Measurements from ENCODE around the gene FKTN.
"Not testable (repeated sequence)": the region's sequence is repeated elsewhere in the genome, so short reads cannot be mapped to it uniquely, and the experiment has no call there.

The FKTN gene

DNA sequence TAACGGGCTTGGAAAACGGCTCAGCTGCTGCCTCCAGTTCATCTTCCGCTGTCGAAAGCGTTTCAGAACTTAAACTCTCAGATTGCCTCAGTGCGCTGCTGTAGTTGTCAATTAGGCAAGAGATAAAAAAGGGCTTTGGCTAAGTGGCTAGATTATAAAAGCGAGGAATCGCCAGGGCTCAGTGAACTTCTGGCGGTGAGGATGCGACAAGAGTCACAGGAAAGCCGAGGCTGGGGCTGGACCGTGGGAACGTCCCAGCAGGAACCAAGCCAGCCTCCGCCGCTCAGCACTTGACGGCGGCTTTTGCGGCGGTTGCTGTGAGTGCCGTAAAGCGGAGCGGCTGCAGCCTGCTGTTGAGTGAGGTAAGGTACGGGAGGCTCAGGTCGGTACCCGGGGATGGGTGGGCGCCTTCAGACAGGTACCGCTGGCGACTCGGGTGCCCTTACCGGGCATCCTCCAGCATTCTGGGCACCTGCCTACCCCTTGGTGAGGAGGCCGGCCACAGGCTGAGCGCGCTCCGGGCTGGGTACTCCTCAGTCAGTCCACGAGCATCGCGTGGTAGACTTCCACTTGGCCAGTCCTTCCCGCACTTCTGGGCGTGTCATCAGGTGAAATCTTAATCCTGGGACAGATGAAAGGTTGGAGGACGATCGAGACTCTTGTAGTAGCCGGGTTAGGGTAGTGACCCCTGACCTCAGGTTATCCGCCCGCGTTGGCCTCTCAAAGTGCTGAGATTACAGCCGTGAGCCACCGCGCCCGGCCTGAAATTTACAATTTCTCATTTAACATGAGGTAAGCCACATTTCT is at the start of gene FKTN:
TSS of gene FKTN (plus strand) at position 328 of the 807 bp plus-strand sequence. CDS start 16,902 bp downstream, outside the sequence.
- DNase-seq, result peak; percentile 83

DNA sequence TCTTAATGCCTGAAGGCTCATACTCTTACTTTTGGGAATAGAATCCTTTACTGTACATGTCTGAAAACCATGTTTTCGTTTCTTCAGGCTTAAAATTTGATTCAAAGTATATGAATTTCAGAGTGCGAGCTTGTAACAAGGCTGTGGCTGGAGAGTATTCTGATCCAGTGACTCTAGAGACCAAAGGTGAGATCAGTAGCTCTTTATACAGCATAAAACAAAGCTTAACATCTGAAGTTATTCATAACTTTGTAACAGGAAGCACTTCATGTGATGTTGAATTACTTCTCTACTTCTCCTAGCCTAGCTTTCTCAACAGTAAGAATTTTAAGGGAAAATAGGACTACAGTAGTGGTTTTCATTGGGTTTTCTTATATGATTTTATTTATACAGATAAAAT is 49.4 kb upstream of the FKTN start:
- DNase-seq, result no peak

DNA sequence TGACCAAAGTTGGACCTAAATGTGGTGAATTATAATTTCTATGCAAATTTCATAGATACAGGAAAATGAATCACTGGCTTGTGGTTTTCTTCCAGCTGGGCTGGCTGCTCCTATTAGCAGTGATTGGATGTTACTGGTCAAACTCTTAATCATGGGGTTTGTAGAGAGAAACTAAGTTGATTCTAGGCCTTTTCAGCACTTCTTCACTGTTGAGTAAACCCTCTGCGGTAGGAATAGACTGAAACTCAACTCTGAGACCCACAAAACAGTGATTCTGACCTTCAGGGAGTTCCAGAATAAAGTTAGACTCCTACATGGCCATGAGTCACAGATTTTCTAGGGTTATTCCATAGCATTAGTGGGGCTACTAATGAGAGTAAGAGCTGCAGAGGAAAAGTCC is 47.9 kb upstream of the FKTN start:
- no peak for DNase-seq

DNA sequence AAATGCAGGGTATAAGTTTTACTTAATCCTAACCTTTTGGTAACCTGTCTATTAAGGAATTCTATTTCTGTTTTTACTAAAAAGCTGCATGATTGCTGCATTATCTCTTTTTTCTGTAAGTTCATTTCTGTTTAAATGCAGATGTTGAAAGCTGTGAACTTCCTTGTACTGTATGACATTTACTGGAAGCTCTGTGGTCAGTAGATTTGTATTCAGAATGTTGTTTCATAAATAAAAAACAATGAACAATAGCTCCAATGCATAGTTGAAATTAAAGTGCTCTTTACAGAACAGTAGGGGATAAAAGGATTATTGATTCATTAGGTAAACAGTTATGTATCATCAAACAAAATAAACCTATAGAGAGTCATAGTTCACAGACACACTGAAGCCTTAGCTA is 46.5 kb upstream of the FKTN start:
- no peak for DNase-seq

DNA sequence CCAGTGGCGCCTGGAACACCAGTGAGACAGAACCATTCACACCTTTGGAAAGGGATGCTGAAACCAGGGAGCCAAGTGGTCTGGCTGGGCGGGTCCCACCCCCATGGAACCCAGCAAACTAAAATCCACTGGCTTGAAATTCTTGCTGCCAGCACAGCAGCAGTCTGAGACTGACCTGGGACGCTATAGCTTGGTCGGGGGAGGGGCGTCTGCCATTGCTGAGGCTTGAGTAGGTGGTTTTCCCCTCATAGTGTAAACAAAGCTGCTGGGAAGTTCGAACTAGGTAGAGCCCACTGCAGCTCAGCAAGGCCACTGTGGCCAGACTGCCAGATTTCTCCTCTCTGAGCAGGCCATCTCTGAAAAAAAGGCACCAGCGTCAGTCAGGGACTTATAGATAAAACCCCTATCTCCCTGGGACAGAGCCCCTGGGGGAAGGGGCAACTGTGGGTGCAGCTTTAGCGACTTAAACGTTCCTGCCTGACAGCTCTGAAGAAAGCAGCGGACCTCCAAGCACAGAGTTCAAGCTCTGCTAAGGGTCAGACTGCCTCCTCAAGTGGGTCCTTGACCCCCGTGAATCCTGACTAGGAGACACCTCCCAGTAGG is 42.0 kb upstream of the FKTN start:
- DNase-seq, result no peak

DNA sequence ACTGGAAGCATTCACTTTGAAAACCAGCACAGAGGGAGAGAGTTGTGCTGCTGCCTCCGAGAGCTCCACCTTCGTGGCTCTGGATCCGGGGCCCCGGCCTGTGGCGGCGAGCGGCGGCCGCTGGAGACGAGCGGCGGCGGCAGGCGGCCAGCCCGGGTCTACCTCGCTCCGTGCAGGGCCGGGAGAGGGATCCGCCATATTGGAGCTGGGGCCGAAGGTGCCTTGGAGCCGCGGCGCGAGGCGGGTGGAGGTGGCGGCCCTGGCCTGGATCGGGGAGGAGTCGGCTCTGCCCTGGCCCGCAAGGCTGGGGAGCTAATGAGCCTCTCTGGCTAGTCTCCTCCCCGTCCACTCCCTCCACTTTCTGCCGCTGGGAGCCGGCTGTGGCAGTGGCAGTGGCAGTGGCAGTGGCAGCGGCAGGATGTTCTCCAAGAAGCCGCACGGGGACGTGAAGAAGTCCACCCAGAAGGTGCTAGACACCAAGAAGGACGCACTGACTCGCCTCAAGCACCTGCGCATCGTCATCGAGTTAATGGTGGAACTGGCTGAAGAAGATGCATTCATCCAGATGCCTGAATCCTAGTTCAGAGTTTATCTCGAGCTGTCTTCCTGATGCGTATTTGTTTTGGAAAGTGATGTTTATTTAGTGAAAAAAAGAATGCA is 38.1 kb upstream of the FKTN start:
- DNase-seq, result peak; percentile 48

DNA sequence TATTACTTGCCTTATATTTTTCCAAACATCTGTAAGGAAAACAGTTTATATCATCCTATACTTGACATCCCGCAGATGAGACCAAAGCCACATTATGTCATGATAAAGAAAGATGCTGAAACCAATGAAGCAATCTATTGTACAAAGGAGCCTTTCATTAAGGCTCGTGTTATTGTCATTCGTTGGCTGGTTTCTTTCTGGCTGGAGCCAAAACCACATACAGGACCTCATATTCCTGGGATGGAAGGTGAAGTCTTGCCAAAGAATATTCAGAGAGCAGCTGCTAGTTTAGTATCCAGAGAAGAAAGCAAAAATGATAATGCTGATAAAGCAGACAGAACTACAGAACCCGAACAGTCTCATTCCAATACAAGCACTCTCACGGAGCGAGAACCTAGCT is 36.9 kb upstream of the FKTN start:
- not testable (repeated sequence) for DNase-seq

DNA sequence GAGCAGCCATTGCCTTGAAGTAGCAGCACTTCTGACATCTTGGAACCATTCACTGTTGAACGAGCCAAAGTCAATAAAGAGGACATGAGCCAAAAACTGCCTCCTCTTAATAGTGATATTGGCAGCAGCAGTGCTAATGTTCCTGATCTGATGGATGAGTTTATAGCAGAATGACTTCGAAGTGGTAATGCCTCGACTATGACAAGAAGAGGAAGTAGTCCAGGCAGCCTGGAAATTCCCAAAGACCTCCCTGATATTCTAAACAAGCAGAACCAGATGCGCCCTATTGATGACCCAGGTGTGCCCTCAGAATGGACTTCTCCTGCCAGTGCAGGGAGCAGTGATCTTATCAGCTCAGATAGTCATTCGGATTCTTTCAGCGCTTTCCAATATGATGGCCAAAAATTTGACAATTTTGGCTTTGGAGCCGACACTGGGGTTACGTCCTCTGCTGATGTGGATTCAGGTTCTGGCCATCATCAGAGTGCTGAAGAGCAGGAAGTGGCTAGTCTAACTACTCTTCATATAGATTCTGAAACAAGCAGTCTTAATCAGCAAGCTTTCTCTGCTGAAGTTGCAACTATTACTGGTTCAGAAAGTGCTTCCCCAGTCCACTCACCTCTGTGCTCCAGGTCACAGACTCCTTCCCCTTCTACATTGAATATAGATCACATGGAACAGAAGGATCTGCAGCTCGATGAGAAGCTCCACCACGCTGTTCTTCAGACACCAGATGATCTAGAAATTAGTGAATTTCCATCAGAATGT is 35.1 kb upstream of the FKTN start:
- DNase-seq, result not testable (repeated sequence)

DNA sequence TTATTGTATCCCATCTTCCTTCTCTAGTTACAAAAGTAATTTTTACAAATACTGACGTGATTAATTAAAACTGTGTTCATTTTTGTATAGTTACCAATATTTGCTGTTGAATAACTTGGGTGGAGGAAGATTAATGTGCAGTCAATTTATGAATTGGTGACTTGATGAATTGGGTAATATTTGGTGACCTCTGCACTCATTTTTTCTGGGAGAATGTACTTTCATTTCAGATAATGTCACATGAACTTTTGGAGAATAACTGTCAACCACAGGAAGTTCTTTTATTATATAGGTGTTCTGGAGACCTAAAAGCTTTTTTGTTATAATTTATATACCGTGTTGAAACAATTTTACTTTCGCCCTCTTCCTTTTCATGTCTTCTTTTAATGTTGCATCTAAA is 26.4 kb upstream of the FKTN start:
- DNase-seq, result no peak

DNA sequence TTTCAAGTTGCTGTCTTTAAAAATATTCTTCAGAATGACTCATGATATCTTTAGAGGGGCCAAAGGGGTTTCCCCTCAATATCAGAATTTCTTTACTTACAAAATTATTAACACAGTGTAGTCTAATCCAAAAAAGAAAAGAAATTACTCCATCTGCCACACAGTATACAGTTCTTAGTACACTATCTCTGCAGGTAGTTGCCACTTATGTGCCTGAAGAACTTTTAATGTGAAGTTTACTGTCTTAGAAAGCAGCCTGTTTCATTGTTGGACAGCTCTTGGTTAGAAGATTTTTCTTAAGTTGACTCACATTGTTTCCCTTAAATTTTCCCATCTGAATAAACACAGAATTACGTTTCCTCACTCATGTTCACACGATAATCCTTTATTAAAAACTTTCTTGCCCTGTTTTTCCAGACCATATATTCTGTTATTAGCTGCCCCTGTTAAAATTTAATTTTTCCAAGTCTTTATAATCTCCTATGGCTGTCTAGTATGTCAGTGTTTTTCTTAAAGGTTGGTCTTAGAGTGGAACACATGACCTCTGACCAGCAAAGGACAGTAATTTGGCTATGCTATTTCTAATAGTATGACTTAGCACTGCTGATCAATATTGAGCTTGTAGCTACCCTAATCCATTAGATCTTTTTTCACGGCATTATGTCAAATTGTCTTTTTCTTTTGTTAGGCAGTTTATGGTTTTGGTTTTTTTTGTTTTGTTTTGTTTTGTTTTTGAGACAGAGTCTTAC is 21.8 kb upstream of the FKTN start:
- DNase-seq, result no peak

DNA sequence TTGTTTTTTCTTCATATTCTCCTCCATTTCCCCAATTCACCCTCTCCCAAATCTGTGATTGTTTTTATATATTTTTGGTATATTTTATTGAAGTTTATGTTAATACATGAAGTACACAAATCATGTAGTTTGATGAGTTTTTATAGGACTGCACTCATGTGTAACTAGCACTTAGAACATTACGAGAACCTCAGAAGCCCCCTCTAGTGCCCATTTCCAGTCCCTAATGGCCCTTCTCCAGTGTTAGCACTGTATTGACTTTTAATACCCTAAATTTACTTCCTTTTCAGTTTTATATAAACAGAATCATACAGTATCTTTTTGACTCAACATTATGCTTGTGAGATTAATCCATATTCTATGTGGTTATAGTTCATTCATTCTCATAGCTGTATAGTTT is 18.5 kb upstream of the FKTN start:
- DNase-seq, result no peak

DNA sequence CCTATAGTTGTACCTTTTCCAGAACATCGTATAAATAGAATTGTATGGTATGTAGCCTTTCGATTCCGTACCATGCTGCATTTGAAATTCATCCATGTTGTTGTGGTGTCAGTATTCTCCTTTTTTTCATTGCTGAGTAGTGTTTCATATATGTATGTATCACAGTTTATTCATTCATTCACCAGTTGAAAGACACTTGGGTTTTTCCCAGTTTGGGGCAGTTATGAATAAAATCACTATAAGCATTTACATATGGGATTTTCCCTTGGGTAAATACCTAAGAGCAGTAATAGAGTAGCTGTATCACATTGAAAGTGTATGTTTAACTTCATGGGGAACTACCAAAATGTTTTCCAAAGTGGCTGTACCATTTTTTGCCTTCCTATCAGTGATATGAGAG is 16.1 kb upstream of the FKTN start:
- no peak for DNase-seq

DNA sequence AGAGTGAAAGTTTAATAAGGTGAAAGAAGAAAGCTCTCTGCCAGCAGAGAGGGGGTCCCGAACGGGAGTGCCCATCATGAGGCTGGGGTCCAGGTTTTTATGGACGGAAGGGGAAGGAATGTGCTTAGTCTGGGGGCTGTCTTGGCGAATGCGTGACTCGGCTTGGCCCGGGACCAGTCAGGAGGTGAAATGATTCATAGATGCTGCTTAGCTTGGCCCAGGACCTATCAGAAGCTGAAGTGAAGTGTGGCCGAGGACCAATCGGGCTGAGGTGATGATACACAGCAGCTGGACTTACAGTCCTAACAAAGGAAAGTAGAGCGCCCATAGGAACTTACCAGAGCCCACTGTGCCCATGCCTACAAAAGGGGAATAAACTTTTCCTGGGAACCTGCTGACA is 3.9 kb upstream of the FKTN start:
- DNase-seq, result no peak

DNA sequence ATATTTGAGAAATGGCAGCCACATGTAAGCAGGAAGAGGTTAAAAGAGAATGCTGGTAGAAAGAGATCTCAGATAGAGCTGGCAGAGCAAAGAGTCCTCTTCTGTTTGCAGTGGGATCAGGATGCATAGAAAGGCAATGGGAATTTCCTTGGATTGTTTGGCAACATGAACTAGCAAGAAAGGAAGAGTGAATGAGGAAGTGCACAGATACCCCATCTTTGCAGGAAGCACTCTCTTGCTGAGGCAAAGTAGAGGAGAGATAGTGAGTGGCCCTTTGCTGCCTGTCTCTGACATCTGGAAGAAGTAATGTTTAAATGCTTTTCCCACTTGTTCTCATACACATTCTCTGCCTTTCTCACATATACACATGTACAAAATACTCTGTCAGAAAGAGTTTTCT is 14.5 kb downstream of the FKTN start:
- DNase-seq, result no peak

DNA sequence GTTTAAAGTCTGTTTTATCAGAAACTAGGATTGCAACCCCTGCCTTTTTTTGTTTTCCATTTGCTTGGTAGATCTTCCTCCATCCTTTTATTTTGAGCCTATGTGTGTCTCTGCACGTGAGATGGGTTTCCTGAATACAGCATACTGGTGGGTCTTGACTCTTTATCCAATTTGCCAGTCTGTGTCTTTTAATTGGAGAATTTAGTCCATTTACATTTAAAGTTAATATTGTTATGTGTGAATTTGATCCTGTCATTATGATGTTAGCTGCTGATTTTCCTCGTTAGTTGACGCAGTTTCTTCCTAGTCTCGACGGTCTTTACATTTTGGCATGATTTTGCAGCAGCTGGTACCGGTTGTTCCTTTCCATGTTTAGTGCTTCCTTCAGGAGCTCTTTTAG is 22.0 kb downstream of the FKTN start:
- DNase-seq, result not testable (repeated sequence)

DNA sequence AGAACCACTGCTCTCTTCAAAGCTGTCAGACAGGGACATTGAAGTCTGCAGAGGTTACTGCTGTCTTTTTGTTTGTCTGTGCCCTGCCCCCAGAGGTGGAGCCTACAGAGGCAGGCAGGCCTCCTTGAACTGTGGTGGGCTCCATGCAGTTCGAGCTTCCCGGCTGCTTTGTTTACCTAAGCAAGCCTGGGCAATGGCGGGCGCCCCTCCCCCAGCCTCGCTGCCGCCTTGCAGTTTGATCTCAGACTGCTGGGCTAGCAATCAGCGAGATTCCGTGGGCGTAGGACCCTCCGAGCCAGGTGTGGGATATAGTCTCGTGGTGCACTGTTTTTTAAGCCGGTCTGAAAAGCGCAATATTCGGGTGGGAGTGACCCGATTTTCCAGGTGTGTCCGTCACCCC is 23.6 kb downstream of the FKTN start:
- DNase-seq, result not testable (repeated sequence)

DNA sequence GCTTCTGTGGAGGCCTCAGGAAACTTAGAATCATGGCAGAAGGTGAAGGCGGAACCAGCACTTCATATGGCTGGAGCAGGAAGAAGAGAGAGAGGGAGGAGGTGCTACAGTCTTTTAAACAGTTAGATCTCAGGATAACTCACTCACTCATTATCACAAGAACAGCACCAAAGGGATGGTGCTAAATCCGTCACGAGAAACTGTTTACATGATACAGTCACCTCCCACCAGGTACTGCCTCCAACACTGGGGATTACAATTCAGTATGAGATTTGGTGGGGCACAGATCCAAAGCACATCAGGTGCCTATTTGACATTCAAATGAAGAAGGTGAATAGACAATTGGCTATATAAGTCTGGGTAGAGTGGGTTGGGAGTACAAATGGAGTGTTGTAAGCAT is 35.2 kb downstream of the FKTN start:
- no peak for DNase-seq

DNA sequence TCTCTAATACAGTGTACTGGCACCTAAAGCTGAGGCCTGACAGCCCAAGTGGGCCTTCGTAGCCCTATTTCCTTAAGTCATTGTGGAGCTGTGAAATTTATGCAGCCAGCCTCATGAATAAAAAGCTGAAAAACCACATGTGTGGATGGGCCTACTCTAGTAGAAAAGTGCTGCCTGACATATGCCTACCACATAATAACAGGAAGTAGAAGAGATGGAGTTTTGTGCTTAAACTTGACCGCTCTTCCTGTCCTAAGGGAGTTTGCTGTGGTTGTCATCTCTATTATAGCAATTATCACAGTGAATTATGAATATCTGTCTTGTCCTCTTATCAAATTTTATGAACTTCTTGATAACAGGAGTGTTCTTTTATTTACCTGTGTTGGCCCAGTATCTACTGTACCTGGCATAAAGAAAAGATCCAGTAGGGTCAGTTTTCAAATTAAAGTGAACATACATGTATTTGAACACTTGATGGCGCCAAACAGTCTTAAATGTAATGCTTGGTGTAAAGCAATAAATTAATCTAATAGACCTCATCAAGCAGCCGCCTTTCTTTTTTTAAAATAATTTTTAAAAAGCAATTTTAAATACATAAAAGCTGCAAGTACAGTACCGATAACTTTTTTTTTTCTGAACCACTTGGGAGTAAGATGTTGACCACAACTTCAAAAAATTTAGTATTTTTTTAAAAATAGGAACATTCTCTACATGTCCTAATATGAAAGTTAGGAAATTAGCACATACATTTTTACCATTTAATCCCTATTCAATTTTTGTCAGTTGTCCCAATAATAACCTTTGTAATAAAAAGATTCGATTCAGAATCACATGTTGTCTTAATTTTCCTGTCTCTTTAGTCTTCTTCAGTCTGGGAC is 51.0 kb downstream of the FKTN start:
- DNase-seq, result no peak

DNA sequence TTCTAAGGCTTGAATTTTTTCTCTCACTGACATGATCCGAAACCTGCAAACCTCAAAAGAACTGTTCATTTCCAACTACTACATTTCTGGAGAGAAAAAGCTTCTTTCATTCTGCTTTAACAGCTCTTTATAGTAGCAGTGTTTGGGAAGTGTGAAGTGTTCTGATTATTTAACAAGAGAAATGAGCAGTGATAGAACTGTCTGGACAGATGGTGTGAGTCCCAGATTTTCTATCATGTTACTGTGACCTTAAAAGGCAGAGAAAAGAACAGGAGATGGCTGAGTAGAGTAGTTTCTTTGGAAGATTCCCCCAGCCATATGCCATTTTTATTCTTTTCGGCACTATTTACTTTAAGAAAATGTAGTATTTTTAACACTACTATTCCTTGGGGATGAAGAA is 63.1 kb downstream of the FKTN start:
- no peak for DNase-seq

DNA sequence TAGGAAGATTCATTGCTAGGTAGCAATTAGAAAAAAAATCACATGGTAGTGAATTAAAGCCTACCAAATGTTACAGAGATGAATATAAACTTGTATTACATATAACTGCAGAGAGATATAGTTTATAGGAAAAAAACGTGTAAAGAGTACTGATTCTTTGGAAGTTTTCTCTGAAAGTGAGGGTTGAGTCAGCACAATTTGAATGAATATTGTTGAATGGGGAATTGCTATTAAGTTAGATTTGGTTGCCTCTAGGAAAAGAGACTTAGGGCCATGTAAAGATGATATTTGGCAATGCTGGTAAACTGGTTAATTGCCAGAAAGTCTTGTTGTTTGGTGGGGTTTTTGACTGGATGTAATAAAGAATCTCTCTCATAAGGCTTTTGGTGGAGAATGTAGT is 67.2 kb downstream of the FKTN start:
- DNase-seq, result no peak

DNA sequence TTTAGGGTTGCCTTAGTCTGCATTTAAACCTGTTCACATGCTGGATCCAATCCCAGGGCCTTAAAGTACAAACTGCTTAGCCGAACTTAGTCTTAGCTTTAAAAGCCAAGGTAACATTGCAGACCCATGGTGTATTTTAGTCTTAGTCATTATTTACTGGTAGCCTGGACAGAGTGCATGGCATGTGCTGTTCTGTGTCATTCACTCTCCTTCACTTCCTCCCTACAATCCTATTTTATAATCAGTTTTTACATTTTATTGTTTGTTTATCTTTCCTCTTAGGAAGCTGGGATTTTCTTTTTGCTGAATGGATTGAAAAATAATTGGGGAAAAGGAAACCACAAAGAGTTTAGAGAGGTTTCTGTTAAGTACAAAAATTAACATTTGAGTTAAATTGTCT is 74.9 kb downstream of the FKTN start:
- no peak for DNase-seq

DNA sequence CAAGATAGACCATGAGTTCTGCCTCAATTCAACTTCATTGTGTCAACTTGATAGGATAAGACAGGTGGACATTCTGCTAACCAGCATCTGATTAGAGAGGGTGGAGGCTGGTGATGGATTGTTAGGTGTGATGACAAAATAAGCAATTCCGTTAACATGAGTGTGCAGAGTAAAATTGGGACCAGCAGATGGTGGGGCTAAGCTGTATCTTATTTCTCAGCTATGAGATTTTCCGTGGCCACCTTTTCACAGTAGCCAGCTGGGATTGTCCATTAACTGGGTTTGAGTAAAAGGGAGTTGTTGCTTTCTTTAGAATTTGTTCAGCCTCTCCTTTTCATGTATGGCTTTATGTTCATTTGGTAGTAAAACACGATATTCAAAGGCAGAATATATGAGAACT is 75.5 kb downstream of the FKTN start:
- DNase-seq, result no peak
